ENCODE measurements around the gene RRAGD.
"Not testable (repeated sequence)": the region's sequence is repeated elsewhere in the genome, so short reads cannot be mapped to it uniquely, and the experiment has no call there.

The RRAGD gene

GRCh38 chr6:89411145-89412070 lies 665 bp downstream of the RRAGD start:
- DNase-seq = peak; percentile 28

- no peak for DNase-seq
Measured at GRCh38 chr6:89410788-89411144, 1.3 kb downstream of the RRAGD start.

DNA sequence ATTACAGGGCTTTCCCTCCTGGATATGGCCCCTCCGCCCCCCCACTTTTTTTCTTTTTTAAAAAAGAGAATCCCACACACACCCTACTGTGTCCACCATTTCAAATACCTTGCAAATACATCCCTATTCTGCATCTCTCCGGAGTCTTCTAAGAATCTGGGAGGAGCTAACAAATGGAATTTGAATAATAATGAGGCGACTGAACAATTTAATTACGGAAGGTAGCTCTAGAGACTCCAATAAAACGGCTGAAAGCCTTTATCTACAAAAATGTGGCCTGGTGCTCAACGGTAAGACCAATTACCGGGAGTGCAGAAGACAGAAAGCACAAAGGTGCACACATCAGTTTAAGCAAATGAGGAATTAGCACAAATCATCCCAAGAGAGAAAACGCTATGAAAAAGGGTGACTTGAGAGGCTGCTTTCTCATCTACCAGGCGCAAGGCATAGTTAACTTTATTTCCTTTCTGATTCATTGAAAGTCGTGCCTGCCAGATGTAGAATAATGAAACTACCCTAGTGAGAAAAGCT lies 1.8 kb downstream of the RRAGD start:
- DNase-seq = no peak

- no peak for DNase-seq
Measured at GRCh38 chr6:89409461-89410035, 2.5 kb downstream of the RRAGD start.

DNA sequence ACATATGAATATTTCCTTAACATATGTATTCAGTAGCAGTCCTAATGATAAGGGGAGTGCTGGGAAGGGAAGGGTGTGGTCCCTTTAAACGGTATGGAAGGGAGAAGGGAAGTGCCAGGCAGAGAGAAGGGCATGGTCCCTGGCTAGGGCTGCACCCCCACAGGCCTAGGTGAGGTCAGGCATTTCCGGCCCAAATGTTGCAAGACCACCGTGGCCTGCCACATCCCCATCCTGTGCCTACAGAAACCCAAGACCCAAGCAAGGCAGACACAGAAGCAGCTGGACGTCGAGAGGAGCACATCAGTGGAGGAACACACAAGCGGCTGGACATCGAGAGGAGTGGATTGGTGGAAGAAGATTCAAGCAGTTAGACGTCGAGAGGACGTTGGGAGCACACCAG lies 5.9 kb downstream of the RRAGD start:
- DNase-seq = no peak

DNA sequence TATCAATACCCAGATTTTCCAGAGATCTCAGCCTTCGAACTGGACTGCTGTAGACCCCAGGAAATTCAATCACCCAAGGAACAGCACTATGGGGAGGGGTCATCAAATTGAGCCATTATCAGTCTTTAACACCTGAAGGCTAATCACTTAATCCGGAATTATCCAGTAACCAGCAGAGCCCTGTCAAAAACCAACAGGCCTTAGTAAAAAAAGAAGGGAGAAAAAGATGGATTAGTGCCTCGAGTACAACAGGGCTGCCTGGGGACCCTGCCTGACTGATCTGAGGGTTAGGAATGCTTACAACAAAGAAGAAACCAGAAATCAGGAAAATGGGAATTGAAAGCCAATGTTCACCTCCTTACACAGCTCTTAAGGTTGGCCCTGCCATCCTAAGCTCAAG lies 7.6 kb downstream of the RRAGD start:
- no peak for DNase-seq

- DNase-seq = no peak
Measured at GRCh38 chr6:89402776-89403175, 9.3 kb downstream of the RRAGD start.

- DNase-seq = no peak
Measured at GRCh38 chr6:89400912-89401399, 11.1 kb downstream of the RRAGD start.

DNA sequence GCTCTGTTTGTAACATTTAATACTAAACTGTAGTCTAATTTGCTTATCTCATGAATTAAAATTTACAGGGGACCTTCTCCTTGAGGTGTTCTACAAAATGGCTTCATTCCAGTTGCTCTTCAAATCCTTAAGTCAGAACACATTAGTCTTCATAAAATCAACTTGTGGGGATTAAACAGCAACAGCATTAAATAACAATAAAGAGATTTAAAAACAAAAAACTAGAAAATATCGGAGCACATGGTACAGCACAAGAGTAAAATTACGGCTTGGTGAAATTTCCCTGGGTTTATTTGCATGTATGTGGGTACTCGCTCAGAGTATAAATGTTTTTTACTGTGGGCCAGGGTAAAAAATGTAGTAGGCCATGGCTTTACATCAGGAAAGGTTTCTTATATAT lies 12.0 kb downstream of the RRAGD start:
- DNase-seq = no peak

GRCh38 chr6:89398762-89399525 lies 13.1 kb downstream of the RRAGD start:
- no peak for DNase-seq

- DNase-seq = not testable (repeated sequence)
Measured at GRCh38 chr6:89397884-89398283, 14.2 kb downstream of the RRAGD start.

DNA sequence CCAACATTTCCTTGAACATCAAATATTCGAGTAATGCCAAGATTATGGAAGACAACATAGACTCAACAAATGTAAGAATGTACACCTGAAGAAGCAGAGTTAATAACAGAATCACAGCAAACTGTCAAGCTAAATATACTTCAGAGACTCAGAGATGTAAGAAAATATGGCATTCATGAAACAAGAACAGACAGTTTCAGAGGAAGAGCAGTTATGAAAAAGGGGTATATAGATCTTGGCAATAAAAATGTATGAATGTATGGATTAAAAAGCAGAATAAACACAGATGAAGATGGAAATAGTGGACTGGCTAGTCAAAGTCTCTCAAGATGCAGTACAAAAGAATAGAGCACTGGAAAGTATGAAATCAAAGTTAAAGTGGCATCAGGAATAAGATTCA lies 18.4 kb downstream of the RRAGD start:
- DNase-seq = no peak

DNA sequence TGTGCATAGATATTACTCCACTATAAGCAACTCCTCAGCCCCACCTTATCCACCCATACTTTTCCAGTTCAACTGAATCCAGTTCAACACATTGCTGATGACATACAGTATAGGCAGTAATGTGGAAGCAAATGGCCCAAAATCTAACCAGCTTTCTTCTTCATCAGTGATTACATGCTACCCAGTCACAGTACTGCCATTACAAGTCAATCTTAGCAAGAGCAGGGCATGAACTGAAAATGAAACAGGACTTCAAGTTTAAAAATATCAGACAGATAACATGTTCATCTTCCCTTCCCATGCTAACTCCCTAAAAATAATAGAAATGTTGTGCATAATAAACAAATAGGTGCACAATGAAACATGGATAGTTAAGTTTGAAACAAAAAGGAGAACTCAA lies 19.2 kb downstream of the RRAGD start:
- no peak for DNase-seq

DNA sequence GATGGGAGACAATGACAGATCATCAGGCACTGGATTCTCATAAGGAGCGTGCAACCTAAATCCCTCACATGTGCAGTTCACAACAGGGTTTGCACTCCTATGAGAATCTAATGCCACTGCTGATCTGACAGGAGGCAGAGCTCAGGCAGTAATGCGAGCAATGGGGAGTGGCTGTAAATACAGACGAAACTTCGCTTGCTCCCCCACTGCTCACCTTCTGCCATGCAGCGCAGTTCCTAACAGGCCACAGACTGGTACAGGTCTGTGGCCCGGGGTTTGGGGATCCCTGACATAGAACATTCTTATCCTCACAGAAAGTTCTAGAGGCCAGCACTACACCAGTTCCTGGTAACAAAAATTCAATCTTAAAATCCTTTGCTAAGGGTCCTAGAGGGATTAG lies 23.2 kb downstream of the RRAGD start:
- DNase-seq = no peak

DNA sequence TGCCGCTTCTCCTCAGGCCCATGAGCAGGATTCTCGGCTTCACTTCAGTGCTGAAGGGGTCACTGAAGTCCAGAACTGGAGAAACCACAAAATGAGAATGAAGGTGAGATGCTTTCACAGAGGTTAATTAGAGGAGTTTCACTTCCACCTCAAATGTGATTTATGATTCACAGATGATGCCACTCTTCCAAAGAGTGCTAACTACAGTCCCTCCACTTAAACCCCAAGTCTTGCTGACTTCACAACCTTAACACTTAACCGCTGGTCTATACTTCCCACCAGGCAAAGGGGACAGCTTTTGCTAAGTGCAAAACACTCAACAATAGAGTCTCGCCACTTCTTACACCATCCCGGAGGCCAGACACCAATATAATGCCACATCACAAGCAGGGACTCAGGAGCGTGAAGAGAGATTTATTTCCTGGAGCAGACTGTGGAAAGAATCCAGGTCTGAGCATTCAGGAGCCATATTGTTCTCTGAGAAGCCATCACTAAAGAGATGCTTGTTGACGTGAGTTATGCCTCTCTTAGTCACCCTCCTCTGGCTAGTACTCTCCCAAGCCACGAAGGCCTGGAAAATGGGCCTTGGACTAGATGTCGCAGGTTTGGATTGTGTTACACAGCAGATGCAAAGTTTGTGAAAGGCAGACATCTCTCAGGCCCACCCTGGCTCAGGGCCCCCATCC lies 24.4 kb downstream of the RRAGD start:
- no peak for DNase-seq

DNA sequence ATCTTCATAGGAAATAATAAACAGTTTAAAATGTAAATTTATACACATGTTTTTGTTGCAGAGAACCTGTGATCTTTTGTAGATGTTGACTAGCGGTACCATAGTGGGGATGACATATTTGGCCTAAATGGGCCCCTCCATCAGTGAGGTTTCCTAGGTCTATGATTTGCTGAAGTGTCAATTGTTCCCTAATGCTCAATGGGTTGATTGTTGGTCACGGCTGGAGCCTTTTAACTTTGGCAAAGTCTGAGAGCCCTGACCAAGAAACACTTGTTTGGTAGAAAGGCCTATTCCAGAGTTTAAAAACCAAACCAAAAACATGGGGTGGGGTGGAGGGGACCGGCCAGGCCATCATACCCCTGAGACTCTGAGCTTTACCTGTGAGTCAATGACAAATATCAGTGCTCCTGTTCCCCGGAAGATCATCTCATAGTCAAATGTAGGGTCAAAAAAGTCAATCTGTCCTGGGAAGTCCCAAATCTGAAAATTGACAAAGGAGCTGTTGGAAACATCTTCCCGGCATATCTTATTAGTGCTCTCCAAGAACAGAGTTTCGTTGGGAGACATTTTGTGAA lies 25.1 kb downstream of the RRAGD start:
- DNase-seq = no peak

GRCh38 chr6:89385846-89386245 lies 26.2 kb downstream of the RRAGD start:
- DNase-seq = no peak

GRCh38 chr6:89385156-89385667 lies 26.9 kb downstream of the RRAGD start:
- no peak for DNase-seq

- no peak for DNase-seq
Measured at GRCh38 chr6:89381031-89381430, 31.0 kb downstream of the RRAGD start.

- DNase-seq = no peak
Measured at GRCh38 chr6:89379281-89379680, 32.8 kb downstream of the RRAGD start.

- no peak for DNase-seq
Measured at GRCh38 chr6:89378628-89379027, 33.4 kb downstream of the RRAGD start.
